ENCODE data around the gene PHF5A. TPM values are rescaled to one million over a fixed set of nuclear protein-coding genes. Genes with fewer than 3 reads are reported as not detected.
A peak's percentile ranks its signal among the peaks of the same experiment; 100 is the strongest.

The PHF5A gene
- total and polyA plus RNA-seq, 10 of the 15 experiments (the other 5 are each of a cell fraction or from before 2014, with no cell fraction given) = 40.5 to 115 (median 79.2) TPM

GRCh38 chr22:41501209-41501608 is 32.7 kb upstream of the PHF5A start (continued):
- TF ChIP-seq EGR1 (IDR thresholded peaks at IDR 0.05; ENCODE audit: borderline replicate concordance in 1 of 2, low read depth in 2 of 2, low read length in 2 of 2) (no peak), KAT2A (conservative IDR thresholded peaks at IDR 0.05; ENCODE audit: control insufficient read depth, low read depth, low read length) (no peak), NFYA (IDR thresholded peaks at IDR 0.05; ENCODE audit: borderline replicate concordance, low read depth, low read length) (no peak), MXI1 (IDR thresholded peaks at IDR 0.05; ENCODE audit: low read depth, low read length) (no peak), NBN (IDR thresholded peaks at IDR 0.05) (no peak), TAF1 (IDR thresholded peaks at IDR 0.05; ENCODE audit: borderline replicate concordance, low read depth, low read length) (no peak), YY1 (IDR thresholded peaks at IDR 0.05; ENCODE audit: low read depth, low read length) (peak; percentile 84), ZSCAN29 (IDR thresholded peaks at IDR 0.05) (no peak), CHD4 (IDR thresholded peaks at IDR 0.05) (no peak), SIX5 (IDR thresholded peaks at IDR 0.05; ENCODE audit: low read depth, low read length, severe bottlenecking) (no peak), HSF1 (IDR thresholded peaks at IDR 0.05; ENCODE audit: low read depth, low read length) (no peak), SMC3 (IDR thresholded peaks at IDR 0.05; ENCODE audit: borderline replicate concordance, low read length) (peak; percentile 69; the same call in 1 of the 2 replicates), SREBF2 (IDR thresholded peaks at IDR 0.05; ENCODE audit: low read length) (no peak), STAT3 (IDR thresholded peaks at IDR 0.05; ENCODE audit: low read depth, low read length) (no peak), RAD21 (IDR thresholded peaks at IDR 0.05; ENCODE audit: insufficient read depth, low read depth, low read length) (peak; percentile 67), RB1 (IDR thresholded peaks at IDR 0.05; ENCODE audit: borderline replicate concordance) (no peak), PKNOX1 (IDR thresholded peaks at IDR 0.05) (no peak), SMAD1 (IDR thresholded peaks at IDR 0.05; ENCODE audit: low read depth, partially characterized antibody) (no peak), SIN3A (IDR thresholded peaks at IDR 0.05; ENCODE audit: low read depth, low read length) (no peak), SREBF1 (IDR thresholded peaks at IDR 0.05; ENCODE audit: low read length) (no peak)
- TF ChIP-seq, protein P1, sequence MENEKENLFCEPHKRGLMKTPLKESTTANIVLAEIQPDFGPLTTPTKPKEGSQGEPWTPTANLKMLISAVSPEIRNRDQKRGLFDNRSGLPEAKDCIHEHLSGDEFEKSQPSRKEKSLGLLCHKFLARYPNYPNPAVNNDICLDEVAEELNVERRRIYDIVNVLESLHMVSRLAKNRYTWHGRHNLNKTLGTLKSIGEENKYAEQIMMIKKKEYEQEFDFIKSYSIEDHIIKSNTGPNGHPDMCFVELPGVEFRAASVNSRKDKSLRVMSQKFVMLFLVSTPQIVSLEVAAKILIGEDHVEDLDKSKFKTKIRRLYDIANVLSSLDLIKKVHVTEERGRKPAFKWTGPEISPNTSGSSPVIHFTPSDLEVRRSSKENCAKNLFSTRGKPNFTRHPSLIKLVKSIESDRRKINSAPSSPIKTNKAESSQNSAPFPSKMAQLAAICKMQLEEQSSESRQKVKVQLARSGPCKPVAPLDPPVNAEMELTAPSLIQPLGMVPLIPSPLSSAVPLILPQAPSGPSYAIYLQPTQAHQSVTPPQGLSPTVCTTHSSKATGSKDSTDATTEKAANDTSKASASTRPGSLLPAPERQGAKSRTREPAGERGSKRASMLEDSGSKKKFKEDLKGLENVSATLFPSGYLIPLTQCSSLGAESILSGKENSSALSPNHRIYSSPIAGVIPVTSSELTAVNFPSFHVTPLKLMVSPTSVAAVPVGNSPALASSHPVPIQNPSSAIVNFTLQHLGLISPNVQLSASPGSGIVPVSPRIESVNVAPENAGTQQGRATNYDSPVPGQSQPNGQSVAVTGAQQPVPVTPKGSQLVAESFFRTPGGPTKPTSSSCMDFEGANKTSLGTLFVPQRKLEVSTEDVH (IDR thresholded peaks at IDR 0.05; ENCODE audit: low read depth, partially characterized antibody) = no peak
- TF ChIP-seq, protein P2, sequence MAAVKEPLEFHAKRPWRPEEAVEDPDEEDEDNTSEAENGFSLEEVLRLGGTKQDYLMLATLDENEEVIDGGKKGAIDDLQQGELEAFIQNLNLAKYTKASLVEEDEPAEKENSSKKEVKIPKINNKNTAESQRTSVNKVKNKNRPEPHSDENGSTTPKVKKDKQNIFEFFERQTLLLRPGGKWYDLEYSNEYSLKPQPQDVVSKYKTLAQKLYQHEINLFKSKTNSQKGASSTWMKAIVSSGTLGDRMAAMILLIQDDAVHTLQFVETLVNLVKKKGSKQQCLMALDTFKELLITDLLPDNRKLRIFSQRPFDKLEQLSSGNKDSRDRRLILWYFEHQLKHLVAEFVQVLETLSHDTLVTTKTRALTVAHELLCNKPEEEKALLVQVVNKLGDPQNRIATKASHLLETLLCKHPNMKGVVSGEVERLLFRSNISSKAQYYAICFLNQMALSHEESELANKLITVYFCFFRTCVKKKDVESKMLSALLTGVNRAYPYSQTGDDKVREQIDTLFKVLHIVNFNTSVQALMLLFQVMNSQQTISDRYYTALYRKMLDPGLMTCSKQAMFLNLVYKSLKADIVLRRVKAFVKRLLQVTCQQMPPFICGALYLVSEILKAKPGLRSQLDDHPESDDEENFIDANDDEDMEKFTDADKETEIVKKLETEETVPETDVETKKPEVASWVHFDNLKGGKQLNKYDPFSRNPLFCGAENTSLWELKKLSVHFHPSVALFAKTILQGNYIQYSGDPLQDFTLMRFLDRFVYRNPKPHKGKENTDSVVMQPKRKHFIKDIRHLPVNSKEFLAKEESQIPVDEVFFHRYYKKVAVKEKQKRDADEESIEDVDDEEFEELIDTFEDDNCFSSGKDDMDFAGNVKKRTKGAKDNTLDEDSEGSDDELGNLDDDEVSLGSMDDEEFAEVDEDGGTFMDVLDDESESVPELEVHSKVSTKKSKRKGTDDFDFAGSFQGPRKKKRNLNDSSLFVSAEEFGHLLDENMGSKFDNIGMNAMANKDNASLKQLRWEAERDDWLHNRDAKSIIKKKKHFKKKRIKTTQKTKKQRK (IDR thresholded peaks at IDR 0.05; ENCODE audit: low read depth, low read length) = no peak
